ENCODE results near the gene MYO5A. TPM values are rescaled to one million over a fixed set of nuclear protein-coding genes. Genes with fewer than 3 reads are reported as not detected.

The MYO5A gene
- total RNA-seq, 1 experiment from 2014 or later = 17.6 TPM

DNA sequence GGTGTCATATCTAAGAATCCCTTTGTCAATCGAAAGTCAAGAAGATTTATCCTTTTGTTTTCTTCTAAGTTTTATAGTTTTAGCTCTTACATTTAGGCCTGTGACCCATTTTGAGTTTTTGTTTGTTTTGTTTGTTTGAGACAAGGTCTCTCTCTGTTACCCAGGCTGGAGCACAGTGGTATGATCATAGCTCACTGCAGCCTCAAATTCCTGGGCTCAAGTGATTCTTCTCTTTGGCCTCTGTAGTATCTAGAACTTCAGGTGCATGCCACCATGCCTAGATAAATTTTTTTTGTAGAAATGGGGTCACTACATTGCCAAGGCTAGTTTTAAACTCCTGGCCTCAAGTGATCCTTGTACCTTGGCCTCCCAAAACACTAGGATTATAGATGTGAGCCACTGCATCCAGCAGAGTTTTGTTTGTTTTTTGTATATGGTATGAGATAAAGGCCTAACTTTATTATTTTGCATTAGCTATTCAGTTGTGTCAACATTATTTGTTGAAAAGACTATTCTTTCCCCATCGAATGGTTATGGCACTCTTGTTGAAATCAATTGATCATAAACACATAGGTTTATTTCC lies 227.3 kb downstream of the MYO5A start:
- peaks cover 1 to 3% of the 10 kb centered on the region in 2 experiments; a peak in 3 of 4 replicates for H3K4me1 ChIP-seq (ENCODE audit: control insufficient read depth in 1 of 2, insufficient read depth in 2 of 2, low read length in 2 of 2)
- POLR2A ChIA-PET = no interaction called here
- TF ChIP-seq ZFX (IDR thresholded peaks at IDR 0.05) = no peak
- TF ChIP-seq EGR1 (IDR thresholded peaks at IDR 0.05; ENCODE audit: low read depth) = no peak
- intact Hi-C loops (cut with micrococcal nuclease) = no loop called here
- H3K9ac ChIP-seq (ENCODE audit: low read length) = no peak overlapping the region
- CTCF ChIA-PET = no interaction called here
- no peaks in the 10 kb centered on the region for H3K9me3 ChIP-seq (ENCODE audit: control insufficient read depth in 1 of 2, insufficient read depth in 1 of 2, low read depth in 1 of 2, low read length in 2 of 2)
- ATAC-seq (no peak), DNase-seq (ENCODE audit: low read depth, low spot score) (no peak)
- no peaks in the 10 kb centered on the region for H3K79me2 ChIP-seq (ENCODE audit: insufficient read depth, low read length)
- H4K20me1 ChIP-seq (ENCODE audit: insufficient read depth) = no peaks in the 10 kb centered on the region
- no peak overlapping the region for H2AFZ ChIP-seq (ENCODE audit: low read depth, low read length, poor library complexity, severe bottlenecking)
- no peaks in the 10 kb centered on the region for H3K36me3 ChIP-seq (ENCODE audit: control insufficient read depth in 1 of 2, insufficient read depth in 2 of 2, low read length in 2 of 2)
- no peaks in the 10 kb centered on the region for H3K9me2 ChIP-seq (ENCODE audit: insufficient read depth)
- no TSS peak for BruUV-seq (replicated peaks)
- RAD21 ChIA-PET (ENCODE audit: low non-redundant PET in 1 of 2, low total read pairs in 2 of 2, uncharacterized antibody in 2 of 2, unreplicated experiment in 2 of 2) = no interaction called here
- no peak overlapping the region for H3K4me2 ChIP-seq (ENCODE audit: low read length)
- no peak overlapping the region for H3K4me3 ChIP-seq (replicated peaks in 1 of 2; ENCODE audit: low read depth in 1 of 2, low read length in 2 of 2)
- no peaks in the 10 kb centered on the region for H3K27me3 ChIP-seq (ENCODE audit: insufficient read depth, low read length)
- H3K27ac ChIP-seq (ENCODE audit: low read depth, low read length) = no peak overlapping the region

DNA sequence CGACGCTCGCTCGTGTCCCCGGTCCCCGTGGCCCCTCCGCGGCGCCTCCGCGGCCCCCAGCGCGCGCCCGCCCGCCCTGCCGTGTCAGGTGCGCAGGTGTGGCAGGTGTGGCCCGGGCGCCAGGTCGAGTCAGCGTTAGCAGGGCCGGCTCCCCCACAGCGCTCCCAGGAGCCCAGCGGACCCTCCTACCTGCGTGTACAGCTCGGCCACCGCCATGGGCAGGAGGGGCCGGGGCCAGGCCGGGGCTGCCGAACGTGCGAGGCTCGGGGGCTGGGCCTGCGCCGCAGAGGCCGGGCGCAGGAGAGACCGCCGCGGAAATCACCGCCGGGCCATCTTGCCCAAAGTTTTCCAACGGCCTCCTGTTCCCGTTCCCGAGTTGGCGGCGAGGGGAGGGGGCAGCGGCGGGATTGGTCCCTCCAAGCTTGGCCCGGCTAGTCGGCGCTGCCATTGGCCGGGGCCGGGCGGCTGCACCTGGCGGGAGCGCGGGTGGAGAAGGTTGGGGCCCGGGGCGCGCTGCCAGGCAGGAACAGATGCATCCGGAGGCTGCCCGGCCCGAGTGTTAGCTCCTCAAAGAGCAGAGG lies 233.2 kb downstream of the MYO5A start, which contains the start of gene MYO5C:
Gene MYO5C (minus strand): TSS at position 384 of the 581 bp plus-strand sequence. CDS start 168 bp downstream, at position 216.
- BruUV-seq (replicated peaks) = no TSS peak
- H3K9me3 ChIP-seq (ENCODE audit: control insufficient read depth in 1 of 2, insufficient read depth in 1 of 2, low read depth in 1 of 2, low read length in 2 of 2) = no peaks in the 10 kb centered on the region
- no peaks in the 10 kb centered on the region for H3K9me2 ChIP-seq (ENCODE audit: insufficient read depth)
- H3K4me1 ChIP-seq (ENCODE audit: control insufficient read depth in 1 of 2, insufficient read depth in 2 of 2, low read length in 2 of 2) = peaks cover 5 to 18% of the 10 kb centered on the region in 2 experiments; a peak in 3 of 4 replicates
- POLR2A ChIA-PET = interaction anchor here (0.9 to 1.0 kb wide), 2 partner anchors 16 to 387 kb away, joined by 3 read pairs; no protein-coding TSS in a partner anchor
- DNase-seq (ENCODE audit: low read depth, low spot score) (peak; percentile 64), ATAC-seq (peak; percentile 97)
- intact Hi-C loops (cut with micrococcal nuclease) = loop anchor here (5.0 kb wide), 1 partner anchor 38 kb away; no protein-coding TSS in a partner anchor
- peak within 1 kb of the TSS; percentile 94 for H3K4me2 ChIP-seq (ENCODE audit: low read length)
- no peaks in the 10 kb centered on the region; a peak in 1 of 4 replicates for H3K36me3 ChIP-seq (ENCODE audit: control insufficient read depth in 1 of 2, insufficient read depth in 2 of 2, low read length in 2 of 2)
- no peaks in the 10 kb centered on the region for H4K20me1 ChIP-seq (ENCODE audit: insufficient read depth)
- RAD21 ChIA-PET (ENCODE audit: low non-redundant PET in 1 of 2, low total read pairs in 2 of 2, uncharacterized antibody in 2 of 2, unreplicated experiment in 2 of 2) = no interaction called here
- peak within 1 kb of the TSS; percentile 84 for H2AFZ ChIP-seq (ENCODE audit: low read depth, low read length, poor library complexity, severe bottlenecking)
- H3K9ac ChIP-seq (ENCODE audit: low read length) = peak within 1 kb of the TSS; percentile 85
- peak within 1 kb of the TSS; percentile 73 to 82 for H3K4me3 ChIP-seq (replicated peaks in 1 of 2; ENCODE audit: low read depth in 1 of 2, low read length in 2 of 2)
- peaks cover 41% of the 10 kb centered on the region; the same call in 1 of the 2 replicates for H3K79me2 ChIP-seq (ENCODE audit: insufficient read depth, low read length)
- H3K27me3 ChIP-seq (ENCODE audit: insufficient read depth, low read length) = no peaks in the 10 kb centered on the region
- peak within 1 kb of the TSS; percentile 62; the same call in 1 of the 2 replicates for H3K27ac ChIP-seq (ENCODE audit: low read depth, low read length)
- CTCF ChIA-PET = no interaction called here
- TF ChIP-seq RAD21 (IDR thresholded peaks at IDR 0.05; ENCODE audit: low read depth) (no peak), POLR2A (IDR thresholded peaks at IDR 0.05; ENCODE audit: borderline replicate concordance, extremely low read depth, insufficient read depth, insufficient read length) (peak; percentile 47), ZNF274 (IDR thresholded peaks at IDR 0.05; ENCODE audit: low read depth, low read length) (no peak), POLR2AphosphoS5 (IDR thresholded peaks at IDR 0.05; ENCODE audit: low read depth, low read length) (peak; percentile 71), SRF (IDR thresholded peaks at IDR 0.05; ENCODE audit: low read depth) (no peak), EGR1 (IDR thresholded peaks at IDR 0.05; ENCODE audit: low read depth) (no peak), YY1 (IDR thresholded peaks at IDR 0.05; ENCODE audit: extremely low read depth, insufficient replicate concordance, low read depth, low read length) (peak; percentile 12), ELF1 (IDR thresholded peaks at IDR 0.05; ENCODE audit: borderline replicate concordance, low read depth) (no peak), CEBPB (IDR thresholded peaks at IDR 0.05; ENCODE audit: low read depth) (no peak), SIN3A (IDR thresholded peaks at IDR 0.05; ENCODE audit: low read depth) (peak; percentile 56; the same call in 1 of the 2 replicates), EZH2 (IDR thresholded peaks at IDR 0.05) (no peak)
- TF ChIP-seq, protein P1, sequence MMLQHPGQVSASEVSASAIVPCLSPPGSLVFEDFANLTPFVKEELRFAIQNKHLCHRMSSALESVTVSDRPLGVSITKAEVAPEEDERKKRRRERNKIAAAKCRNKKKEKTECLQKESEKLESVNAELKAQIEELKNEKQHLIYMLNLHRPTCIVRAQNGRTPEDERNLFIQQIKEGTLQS (IDR thresholded peaks at IDR 0.05) = no peak
- TF ChIP-seq, protein P2, sequence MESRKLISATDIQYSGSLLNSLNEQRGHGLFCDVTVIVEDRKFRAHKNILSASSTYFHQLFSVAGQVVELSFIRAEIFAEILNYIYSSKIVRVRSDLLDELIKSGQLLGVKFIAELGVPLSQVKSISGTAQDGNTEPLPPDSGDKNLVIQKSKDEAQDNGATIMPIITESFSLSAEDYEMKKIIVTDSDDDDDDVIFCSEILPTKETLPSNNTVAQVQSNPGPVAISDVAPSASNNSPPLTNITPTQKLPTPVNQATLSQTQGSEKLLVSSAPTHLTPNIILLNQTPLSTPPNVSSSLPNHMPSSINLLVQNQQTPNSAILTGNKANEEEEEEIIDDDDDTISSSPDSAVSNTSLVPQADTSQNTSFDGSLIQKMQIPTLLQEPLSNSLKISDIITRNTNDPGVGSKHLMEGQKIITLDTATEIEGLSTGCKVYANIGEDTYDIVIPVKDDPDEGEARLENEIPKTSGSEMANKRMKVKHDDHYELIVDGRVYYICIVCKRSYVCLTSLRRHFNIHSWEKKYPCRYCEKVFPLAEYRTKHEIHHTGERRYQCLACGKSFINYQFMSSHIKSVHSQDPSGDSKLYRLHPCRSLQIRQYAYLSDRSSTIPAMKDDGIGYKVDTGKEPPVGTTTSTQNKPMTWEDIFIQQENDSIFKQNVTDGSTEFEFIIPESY (IDR thresholded peaks at IDR 0.05; ENCODE audit: extremely low read depth, insufficient replicate concordance, low read length) = no peak
- TF ChIP-seq, protein P3, sequence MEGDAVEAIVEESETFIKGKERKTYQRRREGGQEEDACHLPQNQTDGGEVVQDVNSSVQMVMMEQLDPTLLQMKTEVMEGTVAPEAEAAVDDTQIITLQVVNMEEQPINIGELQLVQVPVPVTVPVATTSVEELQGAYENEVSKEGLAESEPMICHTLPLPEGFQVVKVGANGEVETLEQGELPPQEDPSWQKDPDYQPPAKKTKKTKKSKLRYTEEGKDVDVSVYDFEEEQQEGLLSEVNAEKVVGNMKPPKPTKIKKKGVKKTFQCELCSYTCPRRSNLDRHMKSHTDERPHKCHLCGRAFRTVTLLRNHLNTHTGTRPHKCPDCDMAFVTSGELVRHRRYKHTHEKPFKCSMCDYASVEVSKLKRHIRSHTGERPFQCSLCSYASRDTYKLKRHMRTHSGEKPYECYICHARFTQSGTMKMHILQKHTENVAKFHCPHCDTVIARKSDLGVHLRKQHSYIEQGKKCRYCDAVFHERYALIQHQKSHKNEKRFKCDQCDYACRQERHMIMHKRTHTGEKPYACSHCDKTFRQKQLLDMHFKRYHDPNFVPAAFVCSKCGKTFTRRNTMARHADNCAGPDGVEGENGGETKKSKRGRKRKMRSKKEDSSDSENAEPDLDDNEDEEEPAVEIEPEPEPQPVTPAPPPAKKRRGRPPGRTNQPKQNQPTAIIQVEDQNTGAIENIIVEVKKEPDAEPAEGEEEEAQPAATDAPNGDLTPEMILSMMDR (IDR thresholded peaks at IDR 0.05 in 2 of 3, conservative IDR thresholded peaks at IDR 0.05 in 1 of 3; ENCODE audit: borderline replicate concordance in 1 of 3, insufficient read depth in 1 of 3, low read depth in 2 of 3, low read length in 2 of 3) = no peak

Data from HCT116 (cell line).